Activated CD8-positive, alpha-beta T cell treated with anti-CD3 and anti-CD28 coated beads for 36 hours (primary cell): ENCODE measurements around the gene DEFB131B. TPM values are rescaled to one million over a fixed set of nuclear protein-coding genes. Genes with fewer than 3 reads are reported as not detected.
A peak's percentile ranks its signal among the peaks of the same experiment; 100 is the strongest.

Experiments
- ATAC-seq: fragments of 200-7000 bp; cut with Tn5 transposase; one replicate; pipeline ENCODE4 v1.10.0; 2021; ENCODE audit warnings: mild to moderate bottlenecking, moderate library complexity
- CTCF ChIA-PET: fragments of 350-600 bp; sonication (Branson Sonifier 250); formaldehyde crosslinking; loops from one replicate; lab custom pipeline; 2021; ENCODE audit warnings: antibody characterized with exemption; lab: Charles Lee
- POLR2A ChIA-PET: fragments of 350-600 bp; sonication (Branson Sonifier 250); formaldehyde crosslinking; loops from one replicate; lab custom pipeline; 2021; ENCODE audit warnings: antibody characterized with exemption; lab: Charles Lee
- DNase-seq: peaks from one replicate; pipeline ENCODE4 v3.0.0-alpha.2; 2020
- H3K27ac Mint-ChIP-seq: one replicate; pipeline ENCODE4 v1.8.0; 2021; ENCODE audit warnings: mild to moderate bottlenecking, mixed read lengths
- H3K27me3 Mint-ChIP-seq: one replicate; pipeline ENCODE4 v1.8.0; 2021; ENCODE audit warnings: mixed read lengths
- H3K36me3 Mint-ChIP-seq: one replicate; pipeline ENCODE4 v1.8.0; 2021; ENCODE audit warnings: low read depth, mixed read lengths
- H3K4me1 Mint-ChIP-seq: one replicate; pipeline ENCODE4 v1.8.0; 2021; ENCODE audit warnings: low read depth, mixed read lengths
- H3K4me3 Mint-ChIP-seq: one replicate; pipeline ENCODE4 v1.8.0; 2021; ENCODE audit warnings: mild to moderate bottlenecking, moderate library complexity, mixed read lengths
- H3K9me3 Mint-ChIP-seq: one replicate; pipeline ENCODE4 v1.8.0; 2021; ENCODE audit warnings: mixed read lengths
- intact Hi-C: fragments of 100-400 bp; cut with micrococcal nuclease; formaldehyde crosslinking; loops from one replicate; pipeline ENCODE4 v1.10.0; 2022
- total RNA-seq, 2 experiments: library from RNA; stranded (reverse); gene quantifications; one replicate each; pipeline ENCODE4 v1.2.3, GENCODE V29; 2021
- TF ChIP-seq, protein P1 (sequence below): fragments of 200-600 bp; IDR thresholded peaks from one replicate; pipeline ENCODE4 v1.8.0; 2022; ENCODE audit warnings: antibody characterized with exemption, mild to moderate bottlenecking

Gene DEFB131B
- total RNA-seq, 2 experiments from 2014 or later: not detected

DNA sequence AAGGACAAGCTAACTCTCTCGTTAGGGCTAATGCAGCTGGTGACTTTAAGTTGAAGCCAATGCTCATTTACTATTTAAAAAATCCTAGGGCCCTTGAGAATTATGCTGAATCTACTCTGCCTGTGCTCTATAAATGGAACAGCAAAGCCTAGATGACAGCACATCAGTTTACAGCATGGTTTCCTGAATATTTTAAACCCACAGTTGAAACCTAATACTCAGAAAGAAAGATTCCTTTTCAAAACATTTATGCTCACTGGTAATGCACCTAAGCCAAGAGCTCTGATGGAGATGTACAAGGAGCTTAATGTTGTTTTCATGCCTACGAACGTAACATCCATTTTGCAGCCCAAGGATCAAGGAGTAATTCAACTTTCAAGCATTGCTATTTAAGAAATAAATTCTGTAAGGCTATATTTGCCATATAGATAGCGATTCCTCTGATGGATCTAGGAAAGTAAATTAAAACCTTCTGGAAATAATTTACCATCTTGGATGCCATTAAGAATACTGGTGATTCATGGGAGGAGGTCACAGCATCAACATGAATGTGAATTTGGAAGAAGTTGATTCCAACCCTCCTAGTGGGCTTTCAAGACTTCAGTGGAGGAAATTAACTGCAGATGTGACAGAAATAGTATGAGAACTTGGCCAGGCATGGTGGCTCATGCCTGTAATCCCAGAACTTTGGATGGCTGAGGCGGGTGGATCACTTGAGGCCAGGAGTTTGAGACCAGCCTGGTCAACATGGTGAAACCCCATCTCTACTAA, 35.7 kb downstream of the DEFB131B start:
- DNase-seq: no peak
- H3K4me1 Mint-ChIP-seq: peaks cover 12% of the 10 kb centered on the region
- POLR2A ChIA-PET: no interaction called here
- TF ChIP-seq, protein P1, sequence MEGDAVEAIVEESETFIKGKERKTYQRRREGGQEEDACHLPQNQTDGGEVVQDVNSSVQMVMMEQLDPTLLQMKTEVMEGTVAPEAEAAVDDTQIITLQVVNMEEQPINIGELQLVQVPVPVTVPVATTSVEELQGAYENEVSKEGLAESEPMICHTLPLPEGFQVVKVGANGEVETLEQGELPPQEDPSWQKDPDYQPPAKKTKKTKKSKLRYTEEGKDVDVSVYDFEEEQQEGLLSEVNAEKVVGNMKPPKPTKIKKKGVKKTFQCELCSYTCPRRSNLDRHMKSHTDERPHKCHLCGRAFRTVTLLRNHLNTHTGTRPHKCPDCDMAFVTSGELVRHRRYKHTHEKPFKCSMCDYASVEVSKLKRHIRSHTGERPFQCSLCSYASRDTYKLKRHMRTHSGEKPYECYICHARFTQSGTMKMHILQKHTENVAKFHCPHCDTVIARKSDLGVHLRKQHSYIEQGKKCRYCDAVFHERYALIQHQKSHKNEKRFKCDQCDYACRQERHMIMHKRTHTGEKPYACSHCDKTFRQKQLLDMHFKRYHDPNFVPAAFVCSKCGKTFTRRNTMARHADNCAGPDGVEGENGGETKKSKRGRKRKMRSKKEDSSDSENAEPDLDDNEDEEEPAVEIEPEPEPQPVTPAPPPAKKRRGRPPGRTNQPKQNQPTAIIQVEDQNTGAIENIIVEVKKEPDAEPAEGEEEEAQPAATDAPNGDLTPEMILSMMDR: no peak
- no peak overlapping the region for H3K27ac Mint-ChIP-seq
- no peaks in the 10 kb centered on the region for H3K9me3 Mint-ChIP-seq
- H3K27me3 Mint-ChIP-seq: no peaks in the 10 kb centered on the region
- CTCF ChIA-PET: interaction anchor here (1.0 kb wide), 1 partner anchor 63 kb away, joined by 3 read pairs; no protein-coding TSS in a partner anchor
- ATAC-seq: no peak
- H3K36me3 Mint-ChIP-seq: peaks cover 51% of the 10 kb centered on the region
- no peak overlapping the region for H3K4me3 Mint-ChIP-seq
- intact Hi-C loops: no loop called here

DNA sequence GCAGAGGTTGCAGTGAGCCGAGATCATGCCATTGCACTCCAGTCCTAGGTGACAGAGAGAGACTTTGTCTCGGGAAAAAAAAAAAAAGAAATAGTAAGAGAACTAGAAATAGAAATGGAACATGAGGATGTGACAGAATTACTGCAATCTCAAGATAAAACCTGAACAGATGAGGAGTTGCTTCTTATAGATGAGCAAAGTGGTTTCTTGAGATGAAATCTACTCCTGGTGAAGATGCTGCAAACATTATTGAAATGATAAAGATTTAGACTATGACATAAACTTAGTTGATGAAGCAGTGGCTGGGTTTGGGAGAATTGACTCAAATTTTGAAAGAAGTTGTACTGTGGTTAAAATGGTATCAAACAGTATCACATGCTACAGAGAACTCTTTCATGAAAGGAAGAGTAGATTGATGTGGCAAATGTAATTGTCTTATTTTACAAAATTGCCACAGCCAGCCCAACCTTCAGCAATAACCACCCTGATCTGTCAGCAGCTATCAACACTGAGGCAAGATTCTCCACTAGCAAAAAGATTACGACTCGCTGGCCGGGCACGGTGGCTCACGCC, 36.5 kb downstream of the DEFB131B start:
- no peak for ATAC-seq
- TF ChIP-seq, protein P1: no peak
- ChIA-PET CTCF (no interaction called here), POLR2A (no interaction called here)
- Mint-ChIP-seq H3K4me3 (no peak overlapping the region), H3K36me3 (peaks cover 52% of the 10 kb centered on the region), H3K9me3 (no peaks in the 10 kb centered on the region), H3K27ac (peak overlapping the region; percentile 1), H3K4me1 (peaks cover 12% of the 10 kb centered on the region), H3K27me3 (no peaks in the 10 kb centered on the region)
- DNase-seq: no peak
- intact Hi-C loops: no loop called here

DNA sequence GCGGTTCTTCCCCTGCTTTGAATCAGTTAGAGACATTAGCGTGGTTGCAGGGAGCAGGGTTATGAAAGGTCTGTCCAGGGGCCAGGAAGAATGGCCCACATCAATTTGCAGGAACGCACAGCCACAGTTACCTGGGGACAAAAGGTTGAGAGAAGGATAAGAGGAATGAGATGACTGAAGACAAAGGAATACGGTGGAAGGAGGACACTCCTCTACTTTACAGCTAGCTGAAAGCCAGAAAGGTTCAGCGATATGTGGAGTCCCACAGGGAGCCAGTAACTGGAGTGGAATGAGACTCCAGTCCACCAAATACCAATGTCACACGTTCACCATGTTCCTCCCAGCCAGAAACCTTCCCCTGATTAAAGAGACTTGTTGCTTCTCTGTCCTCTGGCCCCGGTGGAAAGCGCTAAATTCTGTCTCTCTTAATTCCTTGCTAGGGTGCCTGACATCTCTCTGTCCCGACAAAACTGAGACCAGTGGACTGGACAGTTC, 39.4 kb downstream of the DEFB131B start:
- DNase-seq (no peak), ATAC-seq (no peak)
- CTCF ChIA-PET: no interaction called here
- no peak overlapping the region for H3K27ac Mint-ChIP-seq
- no peaks in the 10 kb centered on the region for H3K4me1 Mint-ChIP-seq
- H3K27me3 Mint-ChIP-seq: no peaks in the 10 kb centered on the region
- TF ChIP-seq, protein P1: no peak
- H3K9me3 Mint-ChIP-seq: no peaks in the 10 kb centered on the region
- intact Hi-C loops: no loop called here
- H3K36me3 Mint-ChIP-seq: peaks cover 38% of the 10 kb centered on the region
- no peak overlapping the region for H3K4me3 Mint-ChIP-seq
- POLR2A ChIA-PET: no interaction called here

DNA sequence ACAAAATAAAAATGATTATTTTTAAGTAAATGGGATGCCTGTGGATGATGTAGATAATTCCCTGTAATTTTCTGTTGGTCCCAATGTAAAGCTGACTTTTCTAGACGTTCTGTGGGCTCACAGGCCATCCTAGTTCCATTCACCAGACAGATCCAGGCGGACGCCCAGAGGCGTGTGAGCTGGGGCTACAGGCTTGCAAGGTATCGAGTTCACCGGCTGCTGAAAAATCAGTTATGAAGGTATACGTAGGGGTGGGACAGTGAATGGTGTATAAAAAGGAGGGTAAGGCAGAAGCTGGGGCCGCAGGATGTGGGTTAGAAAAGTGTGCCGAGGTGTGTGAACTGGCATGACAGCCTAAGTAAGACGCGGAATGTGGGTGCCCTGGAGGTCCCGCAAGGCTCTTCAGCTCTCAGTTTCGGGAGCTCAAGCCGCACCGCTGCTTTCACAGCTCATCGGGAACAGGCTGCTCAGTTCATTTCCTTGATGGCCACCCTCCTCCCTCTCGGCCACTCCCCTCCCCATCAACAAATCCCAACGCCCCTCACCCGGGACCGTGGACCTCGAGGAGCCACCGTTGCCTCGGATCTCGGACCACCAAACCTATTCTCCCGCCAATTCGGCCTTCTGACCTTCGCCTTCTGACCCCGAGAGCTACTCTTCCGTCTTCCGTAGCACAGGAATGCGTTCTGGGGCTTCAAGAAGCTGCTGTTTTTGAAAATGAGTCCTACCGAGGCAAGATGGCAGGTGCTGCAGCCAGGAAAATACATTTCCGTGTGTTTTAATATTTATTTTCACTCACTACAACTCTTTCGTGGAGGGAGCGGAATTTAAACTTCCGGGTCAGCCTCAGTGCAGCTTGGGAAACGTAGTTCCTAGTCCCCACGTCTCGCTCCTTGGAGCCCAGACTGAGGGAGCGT, 49.8 kb downstream of the DEFB131B start, which contains the start of gene XNDC1N:
Gene XNDC1N (minus strand): TSS at position 775 of the 917 bp plus-strand sequence. CDS start 5,241 bp downstream, outside the sequence.
- ChIA-PET CTCF (interaction anchor here (0.9 to 2.2 kb wide), 8 partner anchors 16 to 503 kb away, joined by 3 to 7 read pairs (median 4); no protein-coding TSS in a partner anchor), POLR2A (interaction anchor here (0.9 to 2.5 kb wide), 20 partner anchors 8 to 1724 kb away, joined by 3 to 16 read pairs (median 4); partner anchors contain the start of genes ANAPC15 and TOMT)
- peak; percentile 83 for ATAC-seq
- Mint-ChIP-seq H3K36me3 (peaks cover 16% of the 10 kb centered on the region), H3K9me3 (no peaks in the 10 kb centered on the region), H3K27ac (peak within 1 kb of the TSS; percentile 99), H3K4me3 (peak within 1 kb of the TSS; percentile 95), H3K27me3 (no peaks in the 10 kb centered on the region), H3K4me1 (peaks cover 39% of the 10 kb centered on the region)
- peak; percentile 86 for DNase-seq
- intact Hi-C loops: no loop called here
- TF ChIP-seq, protein P1: no peak
